Neural cell (in vitro differentiated cells): Measurements from ENCODE around the gene IL23R. TPM values are rescaled to one million over a fixed set of nuclear protein-coding genes. Genes with fewer than 3 reads are reported as not detected.

Source experiments
- H2AFZ ChIP-seq: fragments of 200-600, 300-800 bp; sonication (generic), shearing (Covaris generic); 2 replicates; pipeline ENCODE4 v1.6.0; 2014; ENCODE audit warnings: low read depth, mild to moderate bottlenecking, antibody characterized with exemption, low read length, moderate library complexity
- H3F3A ChIP-seq: fragments of 200-600 bp; shearing (Covaris generic); 2 replicates; pipeline ENCODE4 v1.6.1; 2016; ENCODE audit warnings: mild to moderate bottlenecking, moderate library complexity, mixed read lengths, antibody characterized with exemption, low read length; ENCODE audit not compliant: insufficient read depth, poor library complexity, severe bottlenecking
- H3K27ac ChIP-seq: fragments of 200-600, 300-800 bp; sonication (generic), shearing (Covaris generic); 2 replicates; pipeline ENCODE4 v1.5.1; 2014; ENCODE audit warnings: mild to moderate bottlenecking, low read length, moderate library complexity
- H3K27me3 ChIP-seq: fragments of 300-800, 200-600 bp; sonication (generic), shearing (Covaris generic); 2 replicates; pipeline ENCODE4 v1.6.0; 2014; ENCODE audit warnings: mild to moderate bottlenecking, low read depth, low read length, moderate library complexity; ENCODE audit not compliant: insufficient read depth
- H3K36me3 ChIP-seq: fragments of 300-800, 200-600 bp; sonication (generic), shearing (Covaris generic); 2 replicates; pipeline ENCODE4 v1.5.1; 2014; ENCODE audit warnings: mild to moderate bottlenecking, antibody characterized with exemption, low read length, moderate library complexity; ENCODE audit not compliant: insufficient read depth
- H3K4me2 ChIP-seq: fragments of 300-800, 200-600 bp; sonication (generic), shearing (Covaris generic); 2 replicates; pipeline ENCODE4 v1.6.0; 2014; ENCODE audit warnings: mild to moderate bottlenecking, low read length
- H3K4me3 ChIP-seq: fragments of 300-800, 200-600 bp; sonication (generic), shearing (Covaris generic); 2 replicates; pipeline ENCODE4 v1.5.1; 2014; ENCODE audit warnings: mild to moderate bottlenecking, low read length, moderate library complexity
- H3K79me2 ChIP-seq: fragments of 200-600 bp; shearing (Covaris generic); replicated peaks from 2 replicates; pipeline ENCODE4 v1.6.0; 2014; ENCODE audit warnings: mild to moderate bottlenecking, low read length, moderate library complexity; ENCODE audit not compliant: insufficient read depth
- H3K9ac ChIP-seq: fragments of 300-800, 200-600 bp; sonication (generic), shearing (Covaris generic); 2 replicates; pipeline ENCODE4 v1.6.1; 2016; ENCODE audit warnings: mild to moderate bottlenecking, low read length, mixed read lengths
- H3K9me2 ChIP-seq: fragments of 200-600 bp; shearing (Covaris generic); 2 replicates; pipeline ENCODE4 v1.6.1; 2016; ENCODE audit warnings: mild to moderate bottlenecking, low read length, mixed read lengths; ENCODE audit not compliant: insufficient read depth
- H3K9me3 ChIP-seq: fragments of 200-600, 300-800 bp; sonication (generic), shearing (Covaris generic); 2 replicates; pipeline ENCODE4 v1.6.1; 2016; ENCODE audit warnings: mild to moderate bottlenecking, mixed run types, low read length, moderate library complexity, mixed read lengths
- H4K20me1 ChIP-seq: fragments of 200-600 bp; shearing (Covaris generic); 2 replicates; pipeline ENCODE4 v1.6.1; 2016; ENCODE audit warnings: mild to moderate bottlenecking, mixed run types; ENCODE audit not compliant: insufficient read depth
- EP300 ChIP-seq: fragments of 450-650 bp; conservative IDR thresholded peaks from 2 replicates; pipeline ENCODE4 v1.6.1; 2014; ENCODE audit warnings: antibody characterized with exemption, mild to moderate bottlenecking, moderate library complexity; ENCODE audit not compliant: poor library complexity, severe bottlenecking
- EZH2 ChIP-seq: fragments of 200-600, 300-800 bp; shearing (Covaris generic), sonication (generic); IDR thresholded peaks from 2 replicates; pipeline ENCODE4 v1.6.1; 2014; ENCODE audit warnings: antibody characterized with exemption, low read length, borderline replicate concordance, mild to moderate bottlenecking; ENCODE audit not compliant: insufficient read depth, poor library complexity, severe bottlenecking
- MXI1 ChIP-seq: fragments of 450-650 bp; conservative IDR thresholded peaks from 2 replicates; pipeline ENCODE4 v1.6.1; 2014; ENCODE audit warnings: antibody characterized with exemption, mild to moderate bottlenecking; ENCODE audit not compliant: poor library complexity, severe bottlenecking
- POLR2AphosphoS5 ChIP-seq: IDR thresholded peaks from 2 replicates; pipeline ENCODE4 v1.6.1; 2012
- RAD21 ChIP-seq: fragments of 450-650 bp; conservative IDR thresholded peaks from 2 replicates; pipeline ENCODE4 v1.6.1; 2014; ENCODE audit warnings: antibody characterized with exemption, mild to moderate bottlenecking, moderate library complexity
- SMC3 ChIP-seq: fragments of 450-650 bp; conservative IDR thresholded peaks from 2 replicates; pipeline ENCODE4 v1.6.1; 2014; ENCODE audit warnings: antibody characterized with exemption, mild to moderate bottlenecking, moderate library complexity; ENCODE audit not compliant: poor library complexity
- TAF1 ChIP-seq: IDR thresholded peaks from 2 replicates; pipeline ENCODE4 v1.6.1; 2012; ENCODE audit warnings: low read depth
- polyA plus RNA-seq: library from polyadenylated mRNA; depleted of rRNA; stranded (reverse); fragments of >200 nt; gene quantifications from 2 replicates; pipeline ENCODE4 v1.2.3, GENCODE V29; 2014
- TF ChIP-seq, protein P1 (sequence below): fragments of 450-650 bp; IDR thresholded peaks from 2 replicates; pipeline ENCODE4 v1.5.1; 2014; ENCODE audit warnings: antibody characterized with exemption, mild to moderate bottlenecking, moderate library complexity; ENCODE audit not compliant: poor library complexity, severe bottlenecking
- TF ChIP-seq, protein P2 (sequence below): IDR thresholded peaks from 2 replicates; pipeline ENCODE4 v1.6.1; 2012; ENCODE audit warnings: borderline replicate concordance

The IL23R gene
- polyA plus RNA-seq, 1 donor from 2014 or later: not detected

DNA sequence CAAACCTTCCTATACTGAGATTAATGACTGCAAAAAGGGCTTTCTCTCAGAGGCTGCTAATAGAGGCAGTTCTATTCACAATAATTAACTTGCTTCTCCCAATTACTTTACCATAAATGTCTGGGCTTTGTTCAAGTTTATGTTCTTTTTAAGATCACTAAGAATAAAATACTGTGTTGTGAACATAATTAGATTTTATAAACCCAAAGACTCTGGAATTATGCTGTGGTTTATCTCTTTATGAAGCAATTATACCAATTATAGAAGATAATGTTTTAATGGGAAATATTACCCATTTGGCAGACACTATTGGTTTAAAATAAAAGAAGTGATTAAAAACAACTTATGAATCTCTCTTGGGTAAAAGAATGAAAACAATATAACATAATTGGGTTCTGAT, 97.9 kb downstream of the IL23R start:
- H3K36me3 ChIP-seq: no peaks in the 10 kb centered on the region
- no peak overlapping the region for H3K4me2 ChIP-seq
- no peak overlapping the region for H3K27ac ChIP-seq
- H3K27me3 ChIP-seq: no peaks in the 10 kb centered on the region
- H3K9me2 ChIP-seq: no peaks in the 10 kb centered on the region
- H3K9me3 ChIP-seq: no peaks in the 10 kb centered on the region
- no peaks in the 10 kb centered on the region for H4K20me1 ChIP-seq
- H3F3A ChIP-seq: no peaks in the 10 kb centered on the region
- no peak overlapping the region for H3K9ac ChIP-seq
- no peak overlapping the region for H2AFZ ChIP-seq
- no peaks in the 10 kb centered on the region for H3K79me2 ChIP-seq
- no peak overlapping the region for H3K4me3 ChIP-seq
- no peak for TF ChIP-seq SMC3
- no peak for TF ChIP-seq EZH2
- no peak for TF ChIP-seq TAF1
- no peak for TF ChIP-seq MXI1
- TF ChIP-seq, protein P1, sequence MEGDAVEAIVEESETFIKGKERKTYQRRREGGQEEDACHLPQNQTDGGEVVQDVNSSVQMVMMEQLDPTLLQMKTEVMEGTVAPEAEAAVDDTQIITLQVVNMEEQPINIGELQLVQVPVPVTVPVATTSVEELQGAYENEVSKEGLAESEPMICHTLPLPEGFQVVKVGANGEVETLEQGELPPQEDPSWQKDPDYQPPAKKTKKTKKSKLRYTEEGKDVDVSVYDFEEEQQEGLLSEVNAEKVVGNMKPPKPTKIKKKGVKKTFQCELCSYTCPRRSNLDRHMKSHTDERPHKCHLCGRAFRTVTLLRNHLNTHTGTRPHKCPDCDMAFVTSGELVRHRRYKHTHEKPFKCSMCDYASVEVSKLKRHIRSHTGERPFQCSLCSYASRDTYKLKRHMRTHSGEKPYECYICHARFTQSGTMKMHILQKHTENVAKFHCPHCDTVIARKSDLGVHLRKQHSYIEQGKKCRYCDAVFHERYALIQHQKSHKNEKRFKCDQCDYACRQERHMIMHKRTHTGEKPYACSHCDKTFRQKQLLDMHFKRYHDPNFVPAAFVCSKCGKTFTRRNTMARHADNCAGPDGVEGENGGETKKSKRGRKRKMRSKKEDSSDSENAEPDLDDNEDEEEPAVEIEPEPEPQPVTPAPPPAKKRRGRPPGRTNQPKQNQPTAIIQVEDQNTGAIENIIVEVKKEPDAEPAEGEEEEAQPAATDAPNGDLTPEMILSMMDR: no peak
- TF ChIP-seq, protein P2, sequence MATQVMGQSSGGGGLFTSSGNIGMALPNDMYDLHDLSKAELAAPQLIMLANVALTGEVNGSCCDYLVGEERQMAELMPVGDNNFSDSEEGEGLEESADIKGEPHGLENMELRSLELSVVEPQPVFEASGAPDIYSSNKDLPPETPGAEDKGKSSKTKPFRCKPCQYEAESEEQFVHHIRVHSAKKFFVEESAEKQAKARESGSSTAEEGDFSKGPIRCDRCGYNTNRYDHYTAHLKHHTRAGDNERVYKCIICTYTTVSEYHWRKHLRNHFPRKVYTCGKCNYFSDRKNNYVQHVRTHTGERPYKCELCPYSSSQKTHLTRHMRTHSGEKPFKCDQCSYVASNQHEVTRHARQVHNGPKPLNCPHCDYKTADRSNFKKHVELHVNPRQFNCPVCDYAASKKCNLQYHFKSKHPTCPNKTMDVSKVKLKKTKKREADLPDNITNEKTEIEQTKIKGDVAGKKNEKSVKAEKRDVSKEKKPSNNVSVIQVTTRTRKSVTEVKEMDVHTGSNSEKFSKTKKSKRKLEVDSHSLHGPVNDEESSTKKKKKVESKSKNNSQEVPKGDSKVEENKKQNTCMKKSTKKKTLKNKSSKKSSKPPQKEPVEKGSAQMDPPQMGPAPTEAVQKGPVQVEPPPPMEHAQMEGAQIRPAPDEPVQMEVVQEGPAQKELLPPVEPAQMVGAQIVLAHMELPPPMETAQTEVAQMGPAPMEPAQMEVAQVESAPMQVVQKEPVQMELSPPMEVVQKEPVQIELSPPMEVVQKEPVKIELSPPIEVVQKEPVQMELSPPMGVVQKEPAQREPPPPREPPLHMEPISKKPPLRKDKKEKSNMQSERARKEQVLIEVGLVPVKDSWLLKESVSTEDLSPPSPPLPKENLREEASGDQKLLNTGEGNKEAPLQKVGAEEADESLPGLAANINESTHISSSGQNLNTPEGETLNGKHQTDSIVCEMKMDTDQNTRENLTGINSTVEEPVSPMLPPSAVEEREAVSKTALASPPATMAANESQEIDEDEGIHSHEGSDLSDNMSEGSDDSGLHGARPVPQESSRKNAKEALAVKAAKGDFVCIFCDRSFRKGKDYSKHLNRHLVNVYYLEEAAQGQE: no peak
- no peak for TF ChIP-seq EP300
- no peak for TF ChIP-seq RAD21
- no peak for TF ChIP-seq POLR2AphosphoS5

DNA sequence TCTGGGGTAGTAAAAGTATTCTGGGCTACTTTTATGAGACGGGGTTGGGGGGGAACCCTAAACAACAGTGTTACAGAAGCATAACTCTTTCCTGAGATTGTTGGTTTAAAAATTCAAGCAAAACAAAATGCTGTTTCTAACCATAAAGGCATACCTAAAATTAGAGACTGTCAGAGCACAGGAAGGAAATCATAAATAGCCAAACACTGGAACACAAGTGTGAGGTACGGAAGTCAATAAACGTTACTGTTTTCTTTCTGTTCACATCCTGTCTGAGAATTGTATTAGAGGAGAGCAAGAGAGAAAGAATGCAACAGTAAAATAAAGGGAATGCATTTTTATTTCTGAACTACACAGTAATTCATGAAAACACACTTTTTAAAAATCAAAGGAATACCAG, 98.6 kb downstream of the IL23R start:
- no peaks in the 10 kb centered on the region for H3K9me3 ChIP-seq
- no peak overlapping the region for H3K4me2 ChIP-seq
- H3K4me3 ChIP-seq: no peak overlapping the region
- no peak for TF ChIP-seq EZH2
- TF ChIP-seq RAD21: no peak
- no peak for TF ChIP-seq POLR2AphosphoS5
- no peak for TF ChIP-seq TAF1
- TF ChIP-seq MXI1: no peak
- TF ChIP-seq, protein P2: no peak
- TF ChIP-seq, protein P1: no peak
- TF ChIP-seq SMC3: no peak
- no peak for TF ChIP-seq EP300
- H3K9ac ChIP-seq: no peak overlapping the region
- no peaks in the 10 kb centered on the region for H3K36me3 ChIP-seq
- no peaks in the 10 kb centered on the region for H3K9me2 ChIP-seq
- H2AFZ ChIP-seq: no peak overlapping the region
- no peaks in the 10 kb centered on the region for H4K20me1 ChIP-seq
- no peaks in the 10 kb centered on the region for H3K79me2 ChIP-seq
- no peaks in the 10 kb centered on the region for H3K27me3 ChIP-seq
- no peak overlapping the region for H3K27ac ChIP-seq
- H3F3A ChIP-seq: no peaks in the 10 kb centered on the region
